Neural cell (in vitro differentiated cells): ENCODE measurements around the gene ZC3H7B. TPM values are rescaled to one million over a fixed set of nuclear protein-coding genes. Genes with fewer than 3 reads are reported as not detected.

Experiments used
- H2AFZ ChIP-seq: fragments of 200-600, 300-800 bp; sonication (generic), shearing (Covaris generic); 2 replicates; pipeline ENCODE4 v1.6.0; 2014; ENCODE audit warnings: low read depth, mild to moderate bottlenecking, antibody characterized with exemption, low read length, moderate library complexity
- H3F3A ChIP-seq: fragments of 200-600 bp; shearing (Covaris generic); 2 replicates; pipeline ENCODE4 v1.6.1; 2016; ENCODE audit warnings: mild to moderate bottlenecking, moderate library complexity, mixed read lengths, antibody characterized with exemption, low read length; ENCODE audit not compliant: insufficient read depth, poor library complexity, severe bottlenecking
- H3K27ac ChIP-seq: fragments of 200-600, 300-800 bp; sonication (generic), shearing (Covaris generic); 2 replicates; pipeline ENCODE4 v1.5.1; 2014; ENCODE audit warnings: mild to moderate bottlenecking, low read length, moderate library complexity
- H3K27me3 ChIP-seq: fragments of 300-800, 200-600 bp; sonication (generic), shearing (Covaris generic); 2 replicates; pipeline ENCODE4 v1.6.0; 2014; ENCODE audit warnings: mild to moderate bottlenecking, low read depth, low read length, moderate library complexity; ENCODE audit not compliant: insufficient read depth
- H3K36me3 ChIP-seq: fragments of 300-800, 200-600 bp; sonication (generic), shearing (Covaris generic); 2 replicates; pipeline ENCODE4 v1.5.1; 2014; ENCODE audit warnings: mild to moderate bottlenecking, antibody characterized with exemption, low read length, moderate library complexity; ENCODE audit not compliant: insufficient read depth
- H3K4me2 ChIP-seq: fragments of 300-800, 200-600 bp; sonication (generic), shearing (Covaris generic); 2 replicates; pipeline ENCODE4 v1.6.0; 2014; ENCODE audit warnings: mild to moderate bottlenecking, low read length
- H3K4me3 ChIP-seq: fragments of 300-800, 200-600 bp; sonication (generic), shearing (Covaris generic); 2 replicates; pipeline ENCODE4 v1.5.1; 2014; ENCODE audit warnings: mild to moderate bottlenecking, low read length, moderate library complexity
- H3K79me2 ChIP-seq: fragments of 200-600 bp; shearing (Covaris generic); replicated peaks from 2 replicates; pipeline ENCODE4 v1.6.0; 2014; ENCODE audit warnings: mild to moderate bottlenecking, low read length, moderate library complexity; ENCODE audit not compliant: insufficient read depth
- H3K9ac ChIP-seq: fragments of 300-800, 200-600 bp; sonication (generic), shearing (Covaris generic); 2 replicates; pipeline ENCODE4 v1.6.1; 2016; ENCODE audit warnings: mild to moderate bottlenecking, low read length, mixed read lengths
- H3K9me2 ChIP-seq: fragments of 200-600 bp; shearing (Covaris generic); 2 replicates; pipeline ENCODE4 v1.6.1; 2016; ENCODE audit warnings: mild to moderate bottlenecking, low read length, mixed read lengths; ENCODE audit not compliant: insufficient read depth
- H3K9me3 ChIP-seq: fragments of 200-600, 300-800 bp; sonication (generic), shearing (Covaris generic); 2 replicates; pipeline ENCODE4 v1.6.1; 2016; ENCODE audit warnings: mild to moderate bottlenecking, mixed run types, low read length, moderate library complexity, mixed read lengths
- H4K20me1 ChIP-seq: fragments of 200-600 bp; shearing (Covaris generic); 2 replicates; pipeline ENCODE4 v1.6.1; 2016; ENCODE audit warnings: mild to moderate bottlenecking, mixed run types; ENCODE audit not compliant: insufficient read depth
- CTCF ChIP-seq: fragments of 450-650 bp; IDR thresholded peaks from 2 replicates; pipeline ENCODE4 v1.5.1; 2014; ENCODE audit warnings: antibody characterized with exemption, mild to moderate bottlenecking, moderate library complexity; ENCODE audit not compliant: poor library complexity, severe bottlenecking
- EP300 ChIP-seq: fragments of 450-650 bp; conservative IDR thresholded peaks from 2 replicates; pipeline ENCODE4 v1.6.1; 2014; ENCODE audit warnings: antibody characterized with exemption, mild to moderate bottlenecking, moderate library complexity; ENCODE audit not compliant: poor library complexity, severe bottlenecking
- EZH2 ChIP-seq: fragments of 200-600, 300-800 bp; shearing (Covaris generic), sonication (generic); IDR thresholded peaks from 2 replicates; pipeline ENCODE4 v1.6.1; 2014; ENCODE audit warnings: antibody characterized with exemption, low read length, borderline replicate concordance, mild to moderate bottlenecking; ENCODE audit not compliant: insufficient read depth, poor library complexity, severe bottlenecking
- MXI1 ChIP-seq: fragments of 450-650 bp; conservative IDR thresholded peaks from 2 replicates; pipeline ENCODE4 v1.6.1; 2014; ENCODE audit warnings: antibody characterized with exemption, mild to moderate bottlenecking; ENCODE audit not compliant: poor library complexity, severe bottlenecking
- POLR2AphosphoS5 ChIP-seq: IDR thresholded peaks from 2 replicates; pipeline ENCODE4 v1.6.1; 2012
- RAD21 ChIP-seq: fragments of 450-650 bp; conservative IDR thresholded peaks from 2 replicates; pipeline ENCODE4 v1.6.1; 2014; ENCODE audit warnings: antibody characterized with exemption, mild to moderate bottlenecking, moderate library complexity
- REST ChIP-seq: IDR thresholded peaks from 2 replicates; pipeline ENCODE4 v1.6.1; 2012; ENCODE audit warnings: borderline replicate concordance
- SMC3 ChIP-seq: fragments of 450-650 bp; conservative IDR thresholded peaks from 2 replicates; pipeline ENCODE4 v1.6.1; 2014; ENCODE audit warnings: antibody characterized with exemption, mild to moderate bottlenecking, moderate library complexity; ENCODE audit not compliant: poor library complexity
- TAF1 ChIP-seq: IDR thresholded peaks from 2 replicates; pipeline ENCODE4 v1.6.1; 2012; ENCODE audit warnings: low read depth
- polyA plus RNA-seq: library from polyadenylated mRNA; depleted of rRNA; stranded (reverse); fragments of >200 nt; gene quantifications from 2 replicates; pipeline ENCODE4 v1.2.3, GENCODE V29; 2014

Gene ZC3H7B
- polyA plus RNA-seq, 1 donor from 2014 or later: 34.6 TPM

- Histone ChIP-seq H3K36me3 (peaks cover 7% of the 10 kb centered on the region), H3K9me3 (no peaks in the 10 kb centered on the region), H2AFZ (no peak overlapping the region), H3K9ac (no peak overlapping the region), H3K27ac (no peak overlapping the region), H3K9me2 (no peaks in the 10 kb centered on the region), H3K27me3 (no peaks in the 10 kb centered on the region), H3K79me2 (no peaks in the 10 kb centered on the region), H3K4me2 (no peak overlapping the region), H4K20me1 (no peaks in the 10 kb centered on the region), H3K4me3 (no peak overlapping the region), H3F3A (no peaks in the 10 kb centered on the region)
- TF ChIP-seq EZH2 (no peak), POLR2AphosphoS5 (no peak), EP300 (no peak), REST (no peak), MXI1 (no peak), RAD21 (no peak), CTCF (no peak)
These were observed 44.5 kb downstream of the ZC3H7B start for GRCh38 chr22:41345807-41346335.

- TF ChIP-seq MXI1 (no peak), RAD21 (no peak), CTCF (no peak), REST (no peak), TAF1 (no peak), SMC3 (no peak), EP300 (no peak)
- Histone ChIP-seq H3K9ac (no peak overlapping the region), H3K4me2 (no peak overlapping the region), H3K36me3 (peaks cover 7% of the 10 kb centered on the region), H2AFZ (no peak overlapping the region), H3K4me3 (no peak overlapping the region), H3K9me2 (no peaks in the 10 kb centered on the region), H3K27me3 (no peaks in the 10 kb centered on the region), H3F3A (no peaks in the 10 kb centered on the region), H3K79me2 (no peaks in the 10 kb centered on the region), H4K20me1 (no peaks in the 10 kb centered on the region), H3K27ac (no peak overlapping the region), H3K9me3 (no peaks in the 10 kb centered on the region)
These were observed 45.9 kb downstream of the ZC3H7B start for GRCh38 chr22:41347066-41347859.
